GM20431 (cell line): ENCODE data around the gene C12orf60.

ENCODE experiments used
- in situ Hi-C: fragments of 300-500 bp; cut with MseI, MboI; formaldehyde crosslinking; loops from one replicate; pipeline ENCODE4 v1.15.0; 2020; ENCODE audit warnings: low sequenced_read_pairs; ENCODE audit not compliant: unreplicated experiment

Gene C12orf60

GRCh38 chr12:14776236-14776961 lies 27.1 kb upstream of the C12orf60 start:
- in situ Hi-C loops = no loop called here

DNA sequence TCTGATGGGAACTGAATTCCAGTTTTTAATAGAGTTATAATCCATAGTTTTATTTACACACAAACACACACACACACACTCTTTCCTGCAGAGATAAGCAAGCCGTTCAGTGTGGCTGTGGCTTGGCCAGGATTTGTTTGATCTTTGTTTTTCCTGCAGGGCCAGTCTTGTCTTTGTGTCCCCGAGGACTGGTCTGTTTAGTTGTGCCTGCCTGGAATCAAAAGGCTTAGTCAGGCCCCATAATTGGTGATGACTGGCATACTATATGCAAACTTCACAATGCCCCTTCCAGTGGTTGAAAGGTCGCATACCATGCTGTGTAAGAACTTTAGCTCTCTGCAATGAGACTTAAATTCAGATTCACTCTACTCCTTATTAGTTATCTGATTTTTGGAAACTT lies 26.2 kb upstream of the C12orf60 start:
- in situ Hi-C loops = no loop called here

GRCh38 chr12:14779834-14780233 lies 23.6 kb upstream of the C12orf60 start:
- in situ Hi-C loops = no loop called here

DNA sequence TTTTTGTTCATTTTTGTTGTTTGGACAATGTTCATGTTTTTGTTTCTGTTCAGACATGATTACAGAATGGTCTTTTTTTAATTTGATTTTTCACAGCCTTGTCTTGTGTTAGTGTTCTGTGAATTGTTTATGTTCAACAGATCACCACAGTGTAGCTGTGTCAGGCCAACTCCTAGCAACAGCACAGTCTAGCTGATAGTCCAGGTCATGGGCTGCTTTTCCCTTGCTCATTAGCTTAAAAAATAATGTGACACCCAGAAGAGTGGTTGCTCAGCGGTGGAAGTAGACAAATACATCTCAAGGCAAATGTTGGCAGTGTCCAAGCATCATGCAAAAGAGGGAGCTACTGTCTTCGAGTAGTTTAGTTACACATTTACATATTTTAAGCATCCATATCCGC lies 22.6 kb upstream of the C12orf60 start:
- in situ Hi-C loops = no loop called here

DNA sequence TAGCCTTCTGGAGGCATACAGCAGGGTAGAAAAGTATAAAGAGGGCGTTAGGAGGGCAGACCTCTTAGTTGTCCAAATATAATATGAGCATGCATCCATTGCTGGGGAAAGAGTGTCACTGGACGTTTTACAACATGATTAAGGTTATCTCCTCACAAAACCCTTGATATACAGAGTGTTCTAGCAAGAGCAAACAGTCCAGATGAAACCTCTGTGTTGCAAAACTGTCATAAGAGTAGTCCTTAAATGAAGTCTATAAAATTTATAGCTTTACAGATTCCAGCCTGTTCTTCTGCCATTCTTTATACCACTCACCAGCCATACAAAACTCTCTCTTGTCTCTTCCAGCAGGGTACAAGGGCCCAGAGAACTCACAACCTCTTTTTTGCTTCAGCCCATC lies 21.9 kb upstream of the C12orf60 start:
- in situ Hi-C loops = no loop called here

DNA sequence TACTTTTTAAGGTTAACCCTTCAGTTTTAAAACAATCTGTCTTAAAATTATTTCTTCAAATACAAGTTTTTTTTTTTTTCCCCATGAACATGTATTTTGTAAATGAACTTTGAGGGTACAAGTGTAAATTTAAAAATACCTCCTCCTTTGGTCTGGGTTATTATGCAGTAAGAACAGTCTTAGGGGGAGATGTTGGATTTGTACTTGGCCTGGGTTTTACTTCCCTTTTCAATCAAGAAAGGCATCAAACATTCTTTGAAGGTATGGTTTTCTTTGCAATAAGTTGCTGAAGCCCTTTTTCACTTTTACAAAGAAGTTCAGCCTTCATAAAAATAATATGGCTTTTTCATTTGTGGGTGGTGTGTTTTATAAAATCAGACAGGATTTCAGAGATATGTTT lies 20.7 kb upstream of the C12orf60 start:
- in situ Hi-C loops = no loop called here

- in situ Hi-C loops = no loop called here
Observed at GRCh38 chr12:14784471-14784870, 19.0 kb upstream of the C12orf60 start.

GRCh38 chr12:14785568-14785967 lies 17.9 kb upstream of the C12orf60 start:
- in situ Hi-C loops = no loop called here

DNA sequence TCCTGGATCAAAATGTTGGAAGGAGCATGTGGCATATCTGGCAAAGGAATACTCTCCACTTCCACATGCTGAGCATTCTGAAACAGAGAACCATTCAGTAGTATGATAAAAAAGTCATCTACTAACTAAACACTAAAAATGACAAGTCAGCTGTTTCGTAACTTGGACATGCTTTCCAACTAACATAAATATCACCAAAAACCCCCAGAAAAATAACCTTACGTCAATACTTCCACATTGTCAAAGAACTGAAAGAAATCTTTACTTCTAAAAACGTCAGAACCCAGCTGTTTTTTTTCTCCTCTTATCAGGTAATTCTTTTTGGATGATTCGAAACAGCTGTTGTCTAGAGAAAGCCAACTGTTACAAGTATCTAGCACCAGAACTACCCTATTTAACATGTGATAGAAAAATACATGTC lies 8.4 kb upstream of the C12orf60 start:
- in situ Hi-C loops = no loop called here

GRCh38 chr12:14802247-14802646 lies 1.2 kb upstream of the C12orf60 start:
- in situ Hi-C loops = no loop called here

GRCh38 chr12:14802721-14803010 lies 804 bp upstream of the C12orf60 start:
- in situ Hi-C loops = no loop called here

DNA sequence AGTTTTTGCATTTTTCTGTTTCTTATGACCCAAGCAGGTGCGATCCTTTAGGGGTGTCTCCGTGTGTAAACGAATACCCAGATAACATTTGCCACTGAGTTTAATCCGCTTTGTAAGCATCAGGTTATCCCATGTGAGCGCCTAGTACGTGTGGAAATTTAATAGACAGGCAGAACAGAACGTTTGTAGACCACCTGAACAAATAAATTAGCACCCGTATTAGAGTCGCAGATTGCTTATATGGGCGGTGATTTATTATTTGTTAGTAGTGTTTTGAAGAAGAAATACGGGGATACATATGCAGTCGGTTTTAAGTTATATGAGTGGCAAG lies 325 bp downstream of the C12orf60 start:
- in situ Hi-C loops = no loop called here

DNA sequence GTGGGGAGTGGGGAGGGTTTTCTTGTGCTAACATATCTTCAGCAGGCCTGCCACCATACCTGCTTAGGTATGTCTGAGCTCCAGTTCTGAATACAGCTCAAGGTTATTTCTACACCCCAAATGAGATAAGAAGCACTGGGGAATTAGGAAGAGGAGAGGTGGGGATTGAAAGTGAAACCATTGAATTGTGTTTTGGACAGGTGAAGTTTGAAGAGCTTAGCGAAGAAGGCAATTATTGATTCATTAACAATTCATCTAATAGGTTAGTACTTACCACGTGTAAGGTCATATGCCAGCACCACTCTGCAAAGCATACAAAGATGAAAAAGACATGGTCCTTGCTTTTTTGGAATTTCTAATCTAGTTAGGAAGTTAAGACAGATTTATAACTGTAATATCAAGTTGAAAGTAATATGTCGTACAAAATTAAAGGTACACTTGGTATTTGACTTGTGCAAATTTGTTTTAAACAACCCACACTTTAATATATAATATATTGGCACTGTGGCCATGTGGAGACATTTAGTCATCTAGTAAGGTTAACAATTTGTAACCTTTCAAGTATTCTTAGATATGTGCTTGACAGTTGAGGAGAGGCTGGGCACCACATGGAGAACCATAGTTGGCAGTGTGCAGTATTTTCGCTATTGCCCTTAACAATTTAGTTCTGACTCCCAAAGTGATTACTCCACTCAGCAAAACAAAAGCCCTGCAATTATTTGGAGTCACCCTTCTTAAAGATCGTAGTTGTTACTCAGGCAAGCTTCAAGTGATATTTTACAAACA lies 6.9 kb downstream of the C12orf60 start:
- in situ Hi-C loops = no loop called here

GRCh38 chr12:14810953-14811483 lies 7.5 kb downstream of the C12orf60 start:
- in situ Hi-C loops = no loop called here

DNA sequence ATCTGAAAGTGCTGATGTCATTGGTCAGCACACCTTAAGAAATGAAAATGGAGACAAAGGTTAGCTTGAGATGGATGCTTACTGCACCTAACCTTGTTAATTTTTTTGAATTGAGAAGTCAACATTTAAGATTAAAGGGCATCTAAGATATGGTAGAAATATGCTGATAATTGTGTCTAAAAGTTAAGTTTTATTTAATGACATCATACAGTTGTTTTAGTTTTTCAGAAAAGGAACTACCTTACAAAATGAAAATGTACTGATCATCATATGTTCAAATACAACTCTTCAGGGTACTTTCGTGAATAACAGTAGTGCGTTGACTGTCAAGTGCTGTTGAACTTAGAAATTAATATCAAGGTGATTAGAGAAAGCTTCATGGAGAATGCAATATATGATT lies 8.0 kb downstream of the C12orf60 start:
- in situ Hi-C loops = no loop called here

GRCh38 chr12:14814014-14814413 lies 10.5 kb downstream of the C12orf60 start, which contains the start of gene SMCO3:
TSS of gene SMCO3 (minus strand) at chr12:14814182. CDS start at chr12:14806680, 7,502 bp downstream.
- in situ Hi-C loops = no loop called here

GRCh38 chr12:14824012-14824634 lies 20.7 kb downstream of the C12orf60 start:
- in situ Hi-C loops = no loop called here

GRCh38 chr12:14825256-14825655 lies 21.8 kb downstream of the C12orf60 start:
- in situ Hi-C loops = no loop called here

- in situ Hi-C loops = no loop called here
Observed at GRCh38 chr12:14826491-14826890, 23.0 kb downstream of the C12orf60 start.

- in situ Hi-C loops = no loop called here
Observed at GRCh38 chr12:14827043-14827442, 23.6 kb downstream of the C12orf60 start.

- in situ Hi-C loops = no loop called here
Observed at GRCh38 chr12:14828892-14829291, 25.4 kb downstream of the C12orf60 start.
